H1 (cell line): ENCODE results near the gene NDUFS7. TPM values are rescaled to one million over a fixed set of nuclear protein-coding genes. Genes with fewer than 3 reads are reported as not detected.

Experiments used
- CTCF ChIA-PET: fragments of 300-600 bp; sonication (Branson Sonifier 250); formaldehyde crosslinking; loops from one replicate; lab custom pipeline; 2021; ENCODE audit not compliant: partially characterized antibody; lab: Charles Lee
- POLR2A ChIA-PET: fragments of 300-600 bp; sonication (Branson Sonifier 250); formaldehyde crosslinking; loops from one replicate; lab custom pipeline; 2021; ENCODE audit warnings: inconsistent platforms; ENCODE audit not compliant: partially characterized antibody; lab: Charles Lee
- DNase-seq, 2 experiments: peaks; one replicate each; pipeline versions ENCODE4 v3.0.0 to v3.0.0-alpha.2; 2010 to 2022; ENCODE audit warnings: low spot score in 2 of 2, low read depth in 1 of 2, mixed read lengths in 1 of 2
- FAIRE-seq: peaks from 2 replicates; lab custom pipeline; 2011; peaks lifted over from hg19 to GRCh38; lab: Jason Lieb, UNC
- H2AFZ ChIP-seq: 2 replicates; pipeline ENCODE4 v1.8.1; 2012; ENCODE audit warnings: low read length, inconsistent platforms
- H2AK5ac ChIP-seq: 2 replicates; pipeline ENCODE4 v1.6.1; 2013; ENCODE audit warnings: low read depth, low read length
- H2BK120ac ChIP-seq: replicated peaks from 2 replicates; pipeline ENCODE3; 2013; ENCODE audit warnings: low read depth, low read length, inconsistent platforms
- H2BK12ac ChIP-seq: 2 replicates; pipeline ENCODE4 v1.6.1; 2013; ENCODE audit warnings: low read depth, low read length
- H2BK15ac ChIP-seq: 2 replicates; pipeline ENCODE4 v1.6.1; 2013; ENCODE audit warnings: low read length
- H2BK20ac ChIP-seq: 2 replicates; pipeline ENCODE4 v1.6.1; 2013; ENCODE audit warnings: low read length
- H2BK5ac ChIP-seq: 2 replicates; pipeline ENCODE4 v1.6.1; 2013; ENCODE audit warnings: low read depth, low read length
- H3K14ac ChIP-seq: 2 replicates; pipeline ENCODE4 v1.6.1; 2013; ENCODE audit warnings: inconsistent platforms; ENCODE audit not compliant: insufficient read length
- H3K18ac ChIP-seq: 2 replicates; pipeline ENCODE4 v1.6.1; 2013; ENCODE audit warnings: low read length; ENCODE audit errors: extremely low read depth
- H3K23ac ChIP-seq: 2 replicates; pipeline ENCODE4 v1.6.1; 2013; ENCODE audit warnings: inconsistent platforms; ENCODE audit not compliant: insufficient read length
- H3K23me2 ChIP-seq: 2 replicates; pipeline ENCODE4 v1.6.1; 2013; ENCODE audit warnings: low read depth, low read length
- H3K27ac ChIP-seq: 2 replicates; pipeline ENCODE4 v1.6.1; 2011; ENCODE audit warnings: low read depth, low read length, inconsistent platforms
- H3K27me3 ChIP-seq, 4 experiments: replicated peaks in 1 of 4; 1 replicate in 1 of 4; 2 replicates in 3 of 4; pipeline versions ENCODE4 v1.6.1 to v1.8.1; 2011 to 2013; ENCODE audit warnings: low read length in 3 of 4, mild to moderate bottlenecking in 3 of 4, inconsistent platforms in 2 of 4, mixed read lengths in 2 of 4, moderate library complexity in 1 of 4; ENCODE audit not compliant: control insufficient read depth in 3 of 4, insufficient read depth in 3 of 4; ENCODE audit errors: extremely low read depth in 1 of 4
- H3K36me3 ChIP-seq, 4 experiments: 2 replicates each; pipeline versions ENCODE4 v1.6.1 to v1.8.1; 2011 to 2013; ENCODE audit warnings: mild to moderate bottlenecking in 4 of 4, low read length in 3 of 4, moderate library complexity in 2 of 4, control low read depth in 1 of 4, inconsistent platforms in 1 of 4; ENCODE audit not compliant: insufficient read depth in 4 of 4, control insufficient read depth in 2 of 4
- H3K4ac ChIP-seq: replicated peaks from 2 replicates; pipeline ENCODE3; 2013; ENCODE audit warnings: low read length, low read depth, mixed read lengths, inconsistent platforms; ENCODE audit not compliant: insufficient read length
- H3K4me1 ChIP-seq, 4 experiments: replicated peaks in 1 of 4; 1 replicate in 1 of 4; 2 replicates in 3 of 4; pipeline versions ENCODE4 v1.6.1 to v1.8.1; 2011 to 2013; ENCODE audit warnings: low read length in 3 of 4, inconsistent platforms in 2 of 4, mixed read lengths in 1 of 4; ENCODE audit not compliant: insufficient read depth in 4 of 4, control insufficient read depth in 3 of 4
- H3K4me2 ChIP-seq, 2 experiments: 2 replicates each; pipeline versions ENCODE4 v1.6.1 to v1.8.1; 2011 to 2013; ENCODE audit warnings: low read depth in 2 of 2, low read length in 2 of 2, control low read depth in 1 of 2, inconsistent platforms in 1 of 2, mild to moderate bottlenecking in 1 of 2; ENCODE audit not compliant: insufficient read depth in 1 of 2
- H3K4me3 ChIP-seq, 4 experiments: fragments of 200-600, 300-600 bp in 1 of 4; sonication (generic), shearing (Covaris generic), sonication (Bioruptor Twin) in 1 of 4; 2 replicates each; pipeline versions ENCODE4 v1.5.1 to v1.8.1; 2011 to 2016; ENCODE audit warnings: low read length in 4 of 4, low read depth in 3 of 4, control low read depth in 2 of 4, inconsistent platforms in 2 of 4, mild to moderate bottlenecking in 2 of 4, mixed read lengths in 1 of 4, moderate library complexity in 1 of 4; ENCODE audit not compliant: insufficient read depth in 2 of 4; ENCODE audit errors: extremely low read depth in 1 of 4
- H3K56ac ChIP-seq: replicated peaks from 2 replicates; pipeline ENCODE3; 2013; ENCODE audit warnings: low read depth, mild to moderate bottlenecking, mixed read lengths, low read length, inconsistent platforms; ENCODE audit not compliant: insufficient read length
- H3K79me1 ChIP-seq: 2 replicates; pipeline ENCODE4 v1.6.1; 2013; ENCODE audit warnings: low read depth, low read length, control low read depth
- H3K79me2 ChIP-seq, 2 experiments: 2 replicates each; pipeline versions ENCODE4 v1.6.1 to v1.8.1; 2012 to 2013; ENCODE audit warnings: low read length in 2 of 2, mild to moderate bottlenecking in 2 of 2, inconsistent platforms in 1 of 2; ENCODE audit not compliant: insufficient read depth in 2 of 2, control insufficient read depth in 1 of 2
- H3K9ac ChIP-seq, 4 experiments: replicated peaks in 1 of 4; 1 replicate in 1 of 4; 2 replicates in 3 of 4; pipeline versions ENCODE4 v1.6.1 to v1.8.1; 2011 to 2013; ENCODE audit warnings: low read depth in 3 of 4, low read length in 3 of 4, control low read depth in 2 of 4, mild to moderate bottlenecking in 2 of 4, moderate library complexity in 2 of 4, inconsistent platforms in 1 of 4; ENCODE audit errors: extremely low read depth in 1 of 4
- H3K9me3 ChIP-seq, 2 experiments: 2 replicates each; pipeline versions ENCODE4 v1.6.1 to v1.8.1; 2012 to 2013; ENCODE audit warnings: mild to moderate bottlenecking in 2 of 2, moderate library complexity in 2 of 2, control low read depth in 1 of 2, inconsistent platforms in 1 of 2, low read depth in 1 of 2, low read length in 1 of 2, mixed read lengths in 1 of 2; ENCODE audit not compliant: insufficient read depth in 2 of 2
- H4K20me1 ChIP-seq, 2 experiments: replicated peaks in 1 of 2; 2 replicates each; pipeline versions ENCODE3 to v1.8.1; 2011 to 2013; ENCODE audit warnings: inconsistent platforms in 2 of 2, low read length in 2 of 2, mild to moderate bottlenecking in 1 of 2; ENCODE audit not compliant: insufficient read depth in 2 of 2, control insufficient read depth in 1 of 2
- H4K5ac ChIP-seq: 2 replicates; pipeline ENCODE4 v1.6.1; 2013; ENCODE audit warnings: low read length, low read depth, mixed read lengths, inconsistent platforms; ENCODE audit not compliant: insufficient read length
- H4K8ac ChIP-seq: 2 replicates; pipeline ENCODE4 v1.8.0; 2013; ENCODE audit warnings: mild to moderate bottlenecking, moderate library complexity, low read length, inconsistent platforms; ENCODE audit not compliant: insufficient read depth; ENCODE audit errors: extremely low read depth
- H4K91ac ChIP-seq: replicated peaks from 2 replicates; pipeline ENCODE3; 2013; ENCODE audit warnings: low read length, mixed read lengths, inconsistent platforms; ENCODE audit not compliant: insufficient read length
- KDM1A ChIP-seq: fragments of 200-600, 300-600 bp; sonication (generic); IDR thresholded peaks from 2 replicates; pipeline ENCODE4 v1.7.1; 2016; ENCODE audit warnings: mild to moderate bottlenecking, low read length, borderline replicate concordance
- NRF1 ChIP-seq: IDR thresholded peaks from 2 replicates; pipeline ENCODE4 v1.6.1; 2011; ENCODE audit warnings: mild to moderate bottlenecking, low read depth, low read length, improper control_type of control experiment
- WGBS, 2 experiments: shearing (Covaris generic) in 1 of 2; methylation state at CpG; one replicate each; pipeline versions ENCODE4 v1.1.6 to v1.1.7; 2013 to 2015; ENCODE audit warnings: low lambda C conversion rate in 2 of 2, mixed read lengths in 2 of 2, inconsistent platforms in 1 of 2, low coverage in 1 of 2, missing lambda C conversion rate in 1 of 2; ENCODE audit not compliant: insufficient replicate concordance in 2 of 2, insufficient coverage in 1 of 2, insufficient read length in 1 of 2; ENCODE audit errors: extremely low coverage in 1 of 2, missing lambda C conversion rate in 1 of 2; 5-methylcytosine and 5-hydroxymethylcytosine counted together
- polyA plus RNA-seq, 7 experiments: library from polyadenylated mRNA; depleted of rRNA in 3 of 7; stranded (reverse) in 5 of 7; unstranded in 2 of 7; fragments of >200 nt in 5 of 7; fragments of 200-250 nt in 2 of 7; gene quantifications; 1 replicate in 5 of 7; 2 replicates in 1 of 7; 4 replicates in 1 of 7; pipeline versions ENCODE4 v1.2.1 to v1.2.3, GENCODE V29; 2011 to 2013; ENCODE audit warnings: missing spikeins in 2 of 7, mixed read lengths in 2 of 7
- total RNA-seq: library from RNA; stranded (reverse); fragmentation: NEBNext Ultra II Directional; extraction: Animal tissue kit (Norgen Biotek cat#: 25700); gene quantifications from 2 replicates; pipeline ENCODE4 v1.2.1, GENCODE V29; 2021

The NDUFS7 gene
- total and polyA plus RNA-seq, 2 of the 8 experiments (the other 6 are each of a cell fraction or from before 2014, with no cell fraction given) = 78.1 to 309 TPM

DNA sequence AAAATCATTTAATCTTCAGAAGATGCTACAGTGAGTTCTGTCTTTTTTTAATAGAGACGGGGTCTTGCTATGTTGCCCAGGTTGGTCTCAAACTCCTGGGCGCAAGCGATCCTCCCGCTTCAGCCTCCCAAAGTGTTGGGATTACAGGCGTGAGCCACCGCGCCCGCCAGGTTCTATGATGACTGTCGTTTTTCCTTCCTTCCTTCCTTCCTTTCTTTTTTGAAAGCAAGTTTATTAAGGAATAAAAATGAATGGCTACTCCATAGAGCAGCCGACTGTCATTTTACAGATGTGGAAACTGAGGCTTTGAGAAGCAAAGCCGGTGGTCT lies 18.1 kb downstream of the NDUFS7 start:
- DNase-seq (no peak), FAIRE-seq (no peak)
- Histone ChIP-seq H3K79me2 (no peaks in the 10 kb centered on the region), H3K23ac (no peak overlapping the region), H3K23me2 (peaks cover 3% of the 10 kb centered on the region; the same call in 1 of the 2 replicates), H2BK12ac (no peak overlapping the region), H3K4me1 (peaks cover 2 to 8% (median 4%) of the 10 kb centered on the region in 4 experiments; a peak in 6 of 7 replicates), H4K20me1 (peaks cover 0 to 2% of the 10 kb centered on the region in 2 experiments), H3K79me1 (no peaks in the 10 kb centered on the region; the same call in 1 of the 2 replicates), H3K4me2 (peak overlapping the region; percentile 76 to 83; a peak in 3 of 4 replicates), H4K91ac (no peak overlapping the region), H3K18ac (0 out of 2 replicates have a peak overlapping the region, but pooled peaks have one; percentile 19), H3K14ac (no peak overlapping the region), H2BK120ac (no peak overlapping the region), H3K9ac (no peak overlapping the region; a peak in 1 of 7 replicates), H2BK15ac (no peak overlapping the region), H3K56ac (no peak overlapping the region)
- ChIA-PET CTCF (no interaction called here), POLR2A (no interaction called here)
- 84% methylated on average over 11 of the region's 11 CpGs; no CpG with 5 or more reads in 1 of the 2 experiments for WGBS, 2 experiments
- TF ChIP-seq NRF1 = no peak
- peak; percentile 87 for TF ChIP-seq KDM1A
- TF ChIP-seq, all 59 proteins: peak for 1
- H3K36me3 ChIP-seq = no peaks in the 10 kb centered on the region
- H2AFZ ChIP-seq = no peak overlapping the region
- H3K27me3 ChIP-seq = peaks cover 0 to 2% (median 0%) of the 10 kb centered on the region in 4 experiments; a peak in 2 of 7 replicates
- H2BK5ac ChIP-seq = no peak overlapping the region
- H3K4me3 ChIP-seq = peak overlapping the region; percentile 51 to 81 (median 62)
- no peak overlapping the region for H2AK5ac ChIP-seq
- no peak overlapping the region for H2BK20ac ChIP-seq
- no peak overlapping the region for H3K27ac ChIP-seq
- H4K5ac ChIP-seq = no peak overlapping the region
- no peaks in the 10 kb centered on the region for H3K9me3 ChIP-seq
- no peak overlapping the region for H3K4ac ChIP-seq
- no peak overlapping the region for H4K8ac ChIP-seq
